HG02642 (cell line): ENCODE results near the gene EDRF1.
"Not testable (repeated sequence)": the region's sequence is repeated elsewhere in the genome, so short reads cannot be mapped to it uniquely, and the experiment has no call there.

Experiments
- ATAC-seq: cut with Tn5 transposase; IDR thresholded peaks from one replicate; pipeline ENCODE4 v1.9.1; 2021; ENCODE audit warnings: mild to moderate bottlenecking; ENCODE audit not compliant: unreplicated experiment, poor library complexity

EDRF1 gene

GRCh38 chr10:125707541-125708468 is 11.7 kb upstream of the EDRF1 start:
- no peak for ATAC-seq

- ATAC-seq, result no peak
Measured at GRCh38 chr10:125708971-125709503, 10.5 kb upstream of the EDRF1 start.

- no peak for ATAC-seq
Measured at GRCh38 chr10:125709553-125710474, 9.7 kb upstream of the EDRF1 start.

- ATAC-seq, result no peak
Measured at GRCh38 chr10:125711110-125711750, 8.3 kb upstream of the EDRF1 start.

- ATAC-seq, result not testable (repeated sequence)
Measured at GRCh38 chr10:125714728-125715127, 4.8 kb upstream of the EDRF1 start.

- no peak for ATAC-seq
Measured at GRCh38 chr10:125720002-125720382, 483 bp downstream of the EDRF1 start.

- peak; percentile 38 for ATAC-seq
Measured at GRCh38 chr10:125721035-125721434, 1.5 kb downstream of the EDRF1 start.

- no peak for ATAC-seq
Measured at GRCh38 chr10:125722811-125723210, 3.3 kb downstream of the EDRF1 start.

GRCh38 chr10:125726914-125727313 is 7.4 kb downstream of the EDRF1 start:
- no peak for ATAC-seq

- ATAC-seq, result no peak
Measured at GRCh38 chr10:125727436-125727835, 7.9 kb downstream of the EDRF1 start.

- no peak for ATAC-seq
Measured at GRCh38 chr10:125734148-125734547, 14.6 kb downstream of the EDRF1 start.

- ATAC-seq, result no peak
Measured at GRCh38 chr10:125734823-125735222, 15.3 kb downstream of the EDRF1 start.

- no peak for ATAC-seq
Measured at GRCh38 chr10:125738206-125738605, 18.7 kb downstream of the EDRF1 start.

- no peak for ATAC-seq
Measured at GRCh38 chr10:125739994-125740679, 20.6 kb downstream of the EDRF1 start.

GRCh38 chr10:125742465-125742864 is 23.0 kb downstream of the EDRF1 start:
- ATAC-seq, result no peak

- no peak for ATAC-seq
Measured at GRCh38 chr10:125744909-125745308, 25.4 kb downstream of the EDRF1 start.

GRCh38 chr10:125747417-125747816 is 27.9 kb downstream of the EDRF1 start:
- ATAC-seq, result no peak

GRCh38 chr10:125756196-125756595 is 36.7 kb downstream of the EDRF1 start:
- no peak for ATAC-seq

GRCh38 chr10:125756853-125757487 is 37.5 kb downstream of the EDRF1 start:
- ATAC-seq, result no peak
